GM19240 (cell line): Measurements from ENCODE around the gene APOOL.
A peak's percentile ranks its signal among the peaks of the same experiment; 100 is the strongest.

Experiments used
- DNase-seq: peaks from one replicate; pipeline ENCODE4 v3.0.0; 2011; ENCODE audit warnings: low spot score; ENCODE audit not compliant: insufficient read length

APOOL gene

DNA sequence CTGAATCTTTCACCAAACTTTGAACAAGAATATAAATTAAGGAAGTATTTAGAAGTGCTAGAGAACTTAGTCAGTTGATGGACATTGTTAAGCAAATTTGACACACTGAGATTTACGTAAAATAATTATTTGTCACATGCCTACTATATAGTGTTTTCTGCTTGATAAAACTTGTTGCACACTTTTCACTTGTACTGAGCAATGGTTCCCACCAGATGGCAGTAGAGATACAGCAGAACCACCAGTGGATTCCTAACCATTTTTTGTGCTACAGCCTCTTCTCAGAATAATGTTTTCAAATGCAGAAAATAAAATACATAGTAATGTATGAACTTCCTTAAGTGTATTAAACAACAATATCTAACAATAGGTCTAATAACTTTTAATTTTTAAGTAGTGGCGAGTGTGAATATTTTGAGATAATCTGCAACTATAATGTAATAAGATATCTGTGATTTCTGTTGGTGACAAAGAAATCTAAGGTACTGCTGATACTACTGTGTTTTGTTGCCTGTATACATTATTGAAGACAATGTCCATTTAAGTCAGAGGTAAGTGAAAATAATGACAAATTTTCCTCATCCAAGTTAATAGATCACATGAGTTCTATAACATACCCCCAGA, 81.2 kb downstream of the APOOL start:
- DNase-seq, result peak; percentile 4

DNA sequence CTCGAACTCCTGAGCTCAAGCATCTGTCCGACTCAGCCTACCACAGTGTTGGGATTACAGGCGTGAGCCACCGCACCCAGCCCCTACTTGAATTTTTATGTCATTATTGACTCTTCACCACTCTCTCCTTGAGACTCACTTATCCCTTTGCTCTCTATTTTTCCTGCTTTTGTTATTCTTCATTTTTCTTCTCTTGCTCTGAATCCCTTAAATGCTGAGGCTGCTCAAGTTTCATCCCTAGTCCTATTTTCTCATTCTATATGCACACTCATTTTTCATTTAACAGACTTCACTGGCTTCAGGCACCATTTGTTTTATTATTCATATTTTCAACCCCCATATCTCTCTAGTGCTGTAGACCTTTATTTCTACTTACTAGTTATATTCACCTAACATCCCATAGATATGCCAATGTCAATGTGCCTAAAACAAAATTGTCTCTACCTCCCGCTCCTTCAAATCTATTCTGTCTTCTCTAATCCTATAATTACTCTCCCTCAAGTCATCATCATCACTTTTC, 85.7 kb downstream of the APOOL start:
- no peak for DNase-seq

DNA sequence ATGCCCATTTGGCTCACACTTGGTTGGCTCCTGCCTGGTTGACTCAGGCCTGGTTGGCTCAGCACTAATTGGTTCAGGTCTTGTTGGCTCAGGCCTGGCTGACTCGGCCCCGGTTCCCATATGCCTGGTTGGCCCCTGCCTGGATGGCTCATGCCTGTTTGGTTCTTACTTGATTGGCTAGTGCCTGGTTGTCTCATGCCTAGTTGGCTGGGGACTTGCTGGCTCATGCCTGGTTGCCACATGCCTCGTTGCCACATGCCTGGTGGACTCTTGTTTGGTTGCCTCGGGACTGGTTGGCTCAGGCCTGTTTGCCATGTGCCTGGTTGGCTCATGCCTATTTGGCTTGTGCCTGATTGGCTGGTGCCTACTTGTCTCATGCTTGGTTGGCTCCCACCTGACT, 103.7 kb downstream of the APOOL start:
- no peak for DNase-seq

- DNase-seq, result no peak
Measured at GRCh38 chrX:85108165-85108564, 104.5 kb downstream of the APOOL start.

GRCh38 chrX:85109235-85109634, 105.6 kb downstream of the APOOL start:
- no peak for DNase-seq

DNA sequence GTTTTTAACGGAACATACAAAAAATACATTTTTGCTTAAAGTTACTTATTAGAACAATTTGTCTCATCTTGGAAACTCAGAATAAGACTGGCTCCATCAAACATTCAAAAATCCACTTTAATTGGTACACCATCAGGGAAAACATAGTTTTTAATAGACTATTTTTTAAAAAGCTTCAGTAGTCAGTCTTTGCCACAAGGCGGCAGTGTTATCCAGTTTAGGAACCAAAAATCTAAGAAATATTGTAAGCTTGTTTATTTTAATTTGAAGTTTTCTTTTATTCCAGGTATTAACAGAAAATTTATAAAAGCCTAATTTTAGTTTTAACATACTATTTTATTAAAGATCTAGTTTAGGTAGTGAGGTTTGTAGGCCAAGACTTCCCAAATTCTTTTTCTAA, 107.7 kb downstream of the APOOL start:
- no peak for DNase-seq

- DNase-seq, result no peak
Measured at GRCh38 chrX:85112293-85112692, 108.6 kb downstream of the APOOL start.

DNA sequence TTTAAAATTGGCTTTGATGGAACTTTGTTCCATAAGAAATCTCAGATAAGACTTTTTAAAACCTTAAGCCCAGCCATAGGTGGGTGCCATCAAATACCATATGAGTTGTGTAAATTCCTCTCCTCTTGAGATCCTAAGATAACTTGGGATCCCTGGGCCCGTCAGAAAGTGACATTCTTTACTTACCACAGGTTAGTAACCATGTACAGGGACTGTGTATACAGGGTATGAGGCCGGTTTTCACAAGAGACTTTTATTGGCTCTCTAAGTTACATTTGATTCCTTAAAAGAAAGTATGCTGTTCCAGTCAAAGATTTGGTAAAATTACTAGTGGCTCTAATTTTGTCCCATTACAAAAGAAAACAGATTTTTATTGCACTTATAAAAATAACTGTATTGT, 110.1 kb downstream of the APOOL start:
- DNase-seq, result no peak

DNA sequence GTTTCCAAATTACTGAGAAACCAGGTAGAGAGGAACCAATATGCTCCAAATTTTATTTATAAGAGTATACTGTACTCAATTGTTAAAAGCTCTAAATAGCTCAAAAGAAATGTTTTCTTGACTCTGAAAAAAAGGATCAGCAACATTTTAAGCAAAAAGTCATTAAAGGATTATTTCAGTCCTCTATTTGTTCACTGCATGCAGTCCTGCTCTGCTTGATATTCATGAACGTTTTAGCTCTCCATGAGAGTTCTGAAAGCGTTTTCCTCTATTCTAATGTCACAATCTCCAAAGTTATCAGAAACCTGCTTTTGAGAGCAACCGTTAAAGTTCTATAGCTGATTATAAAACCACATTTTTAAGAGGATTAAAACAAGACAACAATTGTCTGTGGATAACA, 110.5 kb downstream of the APOOL start:
- no peak for DNase-seq

GRCh38 chrX:85114776-85115175, 111.1 kb downstream of the APOOL start:
- no peak for DNase-seq

DNA sequence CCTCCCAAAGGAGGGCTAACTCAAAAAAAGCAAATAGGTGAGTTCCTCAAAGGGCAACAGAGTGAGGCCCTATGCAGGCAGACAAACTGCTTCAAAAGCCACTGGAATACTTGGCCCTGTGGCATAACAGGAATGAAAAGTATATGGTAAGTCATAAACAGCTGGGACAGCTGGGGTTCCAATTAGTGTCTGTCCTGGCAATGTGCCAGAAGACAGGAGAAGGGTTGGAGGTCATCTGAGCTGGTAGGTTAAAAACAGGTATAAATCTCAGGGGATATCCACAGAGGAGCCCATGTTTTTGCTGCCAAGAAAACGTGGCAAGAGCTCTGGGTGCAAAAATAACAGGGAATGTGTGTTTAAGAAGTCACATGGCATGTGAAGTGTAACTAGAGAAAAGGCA, 111.6 kb downstream of the APOOL start:
- no peak for DNase-seq

- DNase-seq, result no peak
Measured at GRCh38 chrX:85136409-85136808, 132.7 kb downstream of the APOOL start.

- no peak for DNase-seq
Measured at GRCh38 chrX:85139422-85139821, 135.7 kb downstream of the APOOL start.

GRCh38 chrX:85140964-85141363, 137.3 kb downstream of the APOOL start:
- DNase-seq, result no peak
